Fibroblast of lung (primary cell): Measurements from ENCODE around the gene KCNMA1. TPM values are rescaled to one million over a fixed set of nuclear protein-coding genes. Genes with fewer than 3 reads are reported as not detected.

Experiments
- DNase-seq, 2 donors: peaks; one replicate each; pipeline versions ENCODE4 v3.0.0 to v3.0.0-alpha.2; 2010; ENCODE audit warnings: low read depth in 2 of 2
- H2AFZ ChIP-seq: 2 replicates; pipeline ENCODE4 v1.5.1; 2012; ENCODE audit warnings: low read length, control low read depth, inconsistent platforms
- H3K27ac ChIP-seq: 2 replicates; pipeline ENCODE4 v1.5.1; 2011; ENCODE audit warnings: low read length, control low read depth; ENCODE audit not compliant: insufficient read depth
- H3K27me3 ChIP-seq: 2 replicates; pipeline ENCODE4 v1.5.1; 2011; ENCODE audit warnings: mild to moderate bottlenecking, low read length; ENCODE audit not compliant: control insufficient read depth, insufficient read depth
- H3K36me3 ChIP-seq: 2 replicates; pipeline ENCODE4 v1.5.1; 2011; ENCODE audit warnings: low read length; ENCODE audit not compliant: control insufficient read depth, insufficient read depth
- H3K4me1 ChIP-seq: 2 replicates; pipeline ENCODE4 v1.5.1; 2011; ENCODE audit warnings: low read length; ENCODE audit not compliant: control insufficient read depth, insufficient read depth; ENCODE audit errors: extremely low read depth
- H3K4me2 ChIP-seq: 2 replicates; pipeline ENCODE4 v1.5.1; 2011; ENCODE audit warnings: low read length, control low read depth; ENCODE audit not compliant: insufficient read depth; ENCODE audit errors: extremely low read depth
- H3K4me3 ChIP-seq, 4 experiments: fragments of 200-600 bp in 1 of 4; sonication (generic) in 1 of 4; replicated peaks in 1 of 4; 2 replicates each; pipeline ENCODE4 v1.5.1; 2011 to 2016; ENCODE audit warnings: low read length in 4 of 4, low read depth in 3 of 4, mild to moderate bottlenecking in 3 of 4, control low read depth in 2 of 4, inconsistent platforms in 1 of 4, mixed read lengths in 1 of 4; ENCODE audit not compliant: insufficient read depth in 1 of 4; ENCODE audit errors: control extremely low read depth in 1 of 4
- H3K79me2 ChIP-seq: 2 replicates; pipeline ENCODE4 v1.5.1; 2012; ENCODE audit warnings: mild to moderate bottlenecking, low read length, inconsistent platforms; ENCODE audit not compliant: control insufficient read depth, insufficient read depth
- H3K9ac ChIP-seq: 2 replicates; pipeline ENCODE4 v1.5.1; 2011; ENCODE audit warnings: mild to moderate bottlenecking, low read length, control low read depth; ENCODE audit not compliant: insufficient read depth
- H3K9me3 ChIP-seq: 2 replicates; pipeline ENCODE4 v1.5.1; 2012; ENCODE audit warnings: low read depth, low read length; ENCODE audit not compliant: control insufficient read depth, insufficient read depth
- H4K20me1 ChIP-seq: 2 replicates; pipeline ENCODE4 v1.5.1; 2011; ENCODE audit warnings: low read length; ENCODE audit not compliant: control insufficient read depth, insufficient read depth; ENCODE audit errors: extremely low read depth
- CTCF ChIP-seq, 2 donors: IDR thresholded peaks in 1 of 2; conservative IDR thresholded peaks in 1 of 2; 1 replicate in 1 of 2; 2 replicates in 1 of 2; pipeline ENCODE4 v1.5.1; 2011 to 2012; ENCODE audit warnings: low read length in 2 of 2, control low read depth in 1 of 2, inconsistent platforms in 1 of 2, low read depth in 1 of 2, mild to moderate bottlenecking in 1 of 2
- EZH2 ChIP-seq: IDR thresholded peaks from 2 replicates; pipeline ENCODE4 v1.5.1; 2012; ENCODE audit warnings: low read length, control low read depth, mild to moderate bottlenecking; ENCODE audit errors: missing control alignments
- polyA plus RNA-seq, 2 donors: library from polyadenylated mRNA; depleted of rRNA in 1 of 2; stranded (reverse) in 1 of 2; unstranded in 1 of 2; fragments of >200 nt; gene quantifications; 2 replicates each; pipeline ENCODE4 v1.2.1, GENCODE V29; 2011 to 2012; ENCODE audit warnings: missing spikeins in 1 of 2
- total RNA-seq: library from RNA; depleted of rRNA; stranded (reverse); fragments of >200 nt; gene quantifications from 2 replicates; pipeline ENCODE4 v1.2.1, GENCODE V29; 2014

KCNMA1 gene
- total and polyA plus RNA-seq, 2 donors (not counting 1 experiment from before 2014, with no cell fraction given) = 31.0 to 138 TPM

GRCh38 chr10:76911184-76911583 is 726.4 kb downstream of the KCNMA1 start:
- H3K4me2 ChIP-seq = no peak overlapping the region
- no peak for DNase-seq
- no peaks in the 10 kb centered on the region for H3K27me3 ChIP-seq
- H4K20me1 ChIP-seq = no peaks in the 10 kb centered on the region
- H3K36me3 ChIP-seq = no peaks in the 10 kb centered on the region
- H3K9me3 ChIP-seq = no peaks in the 10 kb centered on the region
- no peak for TF ChIP-seq CTCF (conservative IDR thresholded peaks at IDR 0.05 in 1 of 2, IDR thresholded peaks at IDR 0.05 in 1 of 2; ENCODE audit: low read depth in 1 of 2, low read length in 2 of 2)
- no peak for TF ChIP-seq EZH2
- H2AFZ ChIP-seq = no peak overlapping the region
- no peaks in the 10 kb centered on the region for H3K79me2 ChIP-seq
- no peak overlapping the region for H3K4me3 ChIP-seq
- H3K4me1 ChIP-seq = no peaks in the 10 kb centered on the region
- H3K9ac ChIP-seq = no peak overlapping the region
- H3K27ac ChIP-seq = no peak overlapping the region

- no peaks in the 10 kb centered on the region for H3K36me3 ChIP-seq
- no peak overlapping the region for H3K9ac ChIP-seq
Measured at GRCh38 chr10:76910184-76910962, 727.2 kb downstream of the KCNMA1 start.

GRCh38 chr10:76906256-76906655 is 731.4 kb downstream of the KCNMA1 start:
- H3K27me3 ChIP-seq = no peaks in the 10 kb centered on the region
- no peak for DNase-seq
- H2AFZ ChIP-seq = no peak overlapping the region
- TF ChIP-seq EZH2 (no peak), CTCF (conservative IDR thresholded peaks at IDR 0.05 in 1 of 2, IDR thresholded peaks at IDR 0.05 in 1 of 2; ENCODE audit: low read depth in 1 of 2, low read length in 2 of 2) (no peak)
- H3K36me3 ChIP-seq = no peaks in the 10 kb centered on the region
- no peak overlapping the region for H3K27ac ChIP-seq
- H3K4me2 ChIP-seq = no peak overlapping the region
- H3K9me3 ChIP-seq = no peaks in the 10 kb centered on the region
- H3K4me1 ChIP-seq = no peaks in the 10 kb centered on the region
- no peak overlapping the region for H3K9ac ChIP-seq
- no peaks in the 10 kb centered on the region for H4K20me1 ChIP-seq
- H3K4me3 ChIP-seq = no peak overlapping the region
- no peaks in the 10 kb centered on the region for H3K79me2 ChIP-seq

More at GRCh38 chr10:76910184-76910962, 727.2 kb downstream of the KCNMA1 start:
- no peak overlapping the region for H3K4me3 ChIP-seq
- DNase-seq = no peak
- H3K27me3 ChIP-seq = no peaks in the 10 kb centered on the region
- no peak overlapping the region for H3K4me2 ChIP-seq
- H3K4me1 ChIP-seq = no peaks in the 10 kb centered on the region
- H3K27ac ChIP-seq = no peak overlapping the region
- no peak overlapping the region for H2AFZ ChIP-seq
- H3K79me2 ChIP-seq = no peaks in the 10 kb centered on the region
- no peaks in the 10 kb centered on the region for H3K9me3 ChIP-seq
- no peak for TF ChIP-seq CTCF (conservative IDR thresholded peaks at IDR 0.05 in 1 of 2, IDR thresholded peaks at IDR 0.05 in 1 of 2; ENCODE audit: low read depth in 1 of 2, low read length in 2 of 2)
- no peak for TF ChIP-seq EZH2
- no peaks in the 10 kb centered on the region for H4K20me1 ChIP-seq
